GM12891 (cell line): ENCODE measurements around the gene TMEM38A.
"Not testable (repeated sequence)": the region's sequence is repeated elsewhere in the genome, so short reads cannot be mapped to it uniquely, and the experiment has no call there.

Experiments
- POLR2A ChIP-seq: IDR thresholded peaks from 2 replicates; pipeline ENCODE4 v1.6.1; 2011; ENCODE audit warnings: low read depth, low read length, control low read depth
- POLR2AphosphoS5 ChIP-seq: IDR thresholded peaks from 2 replicates; pipeline ENCODE4 v1.6.1; 2011; ENCODE audit warnings: low read depth, low read length, control low read depth

GRCh38 chr19:16673839-16674238 is 12.9 kb downstream of the TMEM38A start:
- not testable (repeated sequence) for TF ChIP-seq POLR2A, POLR2AphosphoS5
